Peyer's patch (tissue), 4 donors: ENCODE measurements around the gene ATP9B. TPM values are rescaled to one million over a fixed set of nuclear protein-coding genes. Genes with fewer than 3 reads are reported as not detected.

ENCODE experiments used
- DNase-seq, 3 donors: peaks; one replicate each; pipeline ENCODE4 v3.0.0-alpha.2; 2017 to 2019
- H3K27ac ChIP-seq, 4 donors: fragments of 200-600 bp; sonication (generic); one replicate each; pipeline ENCODE4 v1.5.1; 2016 to 2019
- H3K27me3 ChIP-seq, 2 donors: fragments of 200-600 bp; sonication (generic); one replicate each; pipeline ENCODE4 v1.5.1; 2019
- H3K36me3 ChIP-seq, 3 donors: fragments of 200-600 bp; sonication (generic); one replicate each; pipeline ENCODE4 v1.5.1; 2016 to 2019
- H3K4me1 ChIP-seq, 4 donors: fragments of 200-600 bp; sonication (generic); one replicate each; pipeline ENCODE4 v1.5.1; 2016 to 2019
- H3K4me3 ChIP-seq, 4 donors: fragments of 200-600 bp; sonication (generic); 1 replicate in 3 of 4; 2 replicates in 1 of 4; pipeline ENCODE4 v1.5.1; 2016 to 2019; ENCODE audit warnings: mild to moderate bottlenecking in 1 of 4
- H3K9me3 ChIP-seq, 4 donors: fragments of 200-600 bp; sonication (generic); one replicate each; pipeline ENCODE4 v1.5.1; 2016 to 2019; ENCODE audit warnings: mild to moderate bottlenecking in 1 of 4
- CTCF ChIP-seq, 6 experiments: fragments of 450-650 bp in 4 of 6; fragments of 200-600 bp in 2 of 6; sonication (generic) in 1 of 6; IDR thresholded peaks; one replicate each; pipeline ENCODE4 v1.5.1; 2017 to 2019; ENCODE audit warnings: antibody characterized with exemption in 6 of 6, mild to moderate bottlenecking in 3 of 6, moderate library complexity in 1 of 6
- POLR2A ChIP-seq, 2 donors: fragments of 450-650 bp; IDR thresholded peaks; one replicate each; pipeline ENCODE4 v1.5.1; 2017; ENCODE audit warnings: antibody characterized with exemption in 2 of 2, mild to moderate bottlenecking in 2 of 2, moderate library complexity in 2 of 2
- total RNA-seq, 4 donors: library from RNA; depleted of rRNA; stranded (reverse); fragments of >200 nt; gene quantifications; one replicate each; pipeline ENCODE4 v1.1.0, GENCODE V29; 2016

The ATP9B gene
- total RNA-seq, 4 donors from 2014 or later, result 37.5 to 107 (median 61.9) TPM

- H3K27me3 ChIP-seq, result no peaks in the 10 kb centered on the region
- TF ChIP-seq POLR2A (IDR thresholded peaks at IDR 0.05), result no peak
- no peak for TF ChIP-seq CTCF (IDR thresholded peaks at IDR 0.05)
- peak overlapping the region; percentile 71 to 100 (median 78) for H3K27ac ChIP-seq
- H3K4me3 ChIP-seq, result peak overlapping the region in 1 of 4 donors; percentile 97
- H3K4me1 ChIP-seq, result peaks cover 0 to 45% (median 11%) of the 10 kb centered on the region in 4 donors
- H3K9me3 ChIP-seq, result no peaks in the 10 kb centered on the region
- no peaks in the 10 kb centered on the region for H3K36me3 ChIP-seq
- peak in 2 of 3 donors; percentile 30 to 45 for DNase-seq
Measured at GRCh38 chr18:79403723-79404566, 334.8 kb downstream of the ATP9B start.

GRCh38 chr18:79404567-79404910 is 335.3 kb downstream of the ATP9B start:
- TF ChIP-seq CTCF (IDR thresholded peaks at IDR 0.05) (no peak), POLR2A (IDR thresholded peaks at IDR 0.05) (no peak)
- H3K27ac ChIP-seq, result peak overlapping the region; percentile 64 to 100 (median 77)

GRCh38 chr18:79405019-79405780 is 336.0 kb downstream of the ATP9B start:
- H3K4me3 ChIP-seq, result peak overlapping the region in 1 of 4 donors; percentile 24
- no peaks in the 10 kb centered on the region for H3K9me3 ChIP-seq
- H3K27ac ChIP-seq, result peak overlapping the region; percentile 64 to 100 (median 77)
- TF ChIP-seq CTCF (IDR thresholded peaks at IDR 0.05), result no peak
- no peaks in the 10 kb centered on the region for H3K27me3 ChIP-seq
- H3K4me1 ChIP-seq, result peaks cover 0 to 45% (median 9%) of the 10 kb centered on the region in 4 donors
- H3K36me3 ChIP-seq, result no peaks in the 10 kb centered on the region
- DNase-seq, result peak in 2 of 3 donors; percentile 43

More at GRCh38 chr18:79404567-79404910, 335.3 kb downstream of the ATP9B start:
- no peaks in the 10 kb centered on the region for H3K36me3 ChIP-seq
- peak in 2 of 3 donors; percentile 27 to 56 for DNase-seq
- H3K9me3 ChIP-seq, result no peaks in the 10 kb centered on the region
- H3K27me3 ChIP-seq, result no peaks in the 10 kb centered on the region
- H3K4me1 ChIP-seq, result peaks cover 0 to 45% (median 10%) of the 10 kb centered on the region in 4 donors
- H3K4me3 ChIP-seq, result peak overlapping the region in 1 of 4 donors; percentile 6

GRCh38 chr18:79405781-79406575 is 336.8 kb downstream of the ATP9B start:
- TF ChIP-seq POLR2A (IDR thresholded peaks at IDR 0.05), result peak in 1 of 2 donors; percentile 6
- TF ChIP-seq CTCF (IDR thresholded peaks at IDR 0.05), result no peak
- Histone ChIP-seq H3K9me3 (no peaks in the 10 kb centered on the region), H3K27me3 (no peaks in the 10 kb centered on the region), H3K4me1 (peaks cover 0 to 45% (median 9%) of the 10 kb centered on the region in 4 donors), H3K36me3 (peaks cover 0 to 5% (median 0%) of the 10 kb centered on the region in 3 donors), H3K4me3 (peak overlapping the region in 1 of 4 donors; percentile 24), H3K27ac (peak overlapping the region; percentile 64 to 100 (median 77))
- DNase-seq, result peak; percentile 56 to 98 (median 96)

- H3K27ac ChIP-seq, result peak overlapping the region; percentile 64 to 100 (median 77)
- DNase-seq, result peak in 1 of 3 donors; percentile 48
- peaks cover 0 to 40% (median 9%) of the 10 kb centered on the region in 4 donors for H3K4me1 ChIP-seq
- H3K36me3 ChIP-seq, result peaks cover 0 to 6% (median 0%) of the 10 kb centered on the region in 3 donors
- no peaks in the 10 kb centered on the region for H3K27me3 ChIP-seq
- TF ChIP-seq POLR2A (IDR thresholded peaks at IDR 0.05) (no peak), CTCF (IDR thresholded peaks at IDR 0.05) (no peak)
- H3K4me3 ChIP-seq, result no peak overlapping the region
- no peaks in the 10 kb centered on the region for H3K9me3 ChIP-seq
Measured at GRCh38 chr18:79406708-79407107, 337.5 kb downstream of the ATP9B start.
